H1 (cell line): ENCODE data around the gene VPS13D.

ENCODE experiments used
- CTCF ChIP-seq, 3 experiments: IDR thresholded peaks; 1 replicate in 2 of 3; 2 replicates in 1 of 3; pipeline versions ENCODE4 v1.5.1 to v1.6.1; 2011; ENCODE audit warnings: low read length in 3 of 3, mild to moderate bottlenecking in 3 of 3, inconsistent platforms in 2 of 3, low read depth in 1 of 3, moderate library complexity in 1 of 3; ENCODE audit not compliant: insufficient read depth in 1 of 3; ENCODE audit errors: control extremely low read depth in 1 of 3
- EZH2 ChIP-seq: fragments of 200-600 bp; sonication (generic); IDR thresholded peaks from 2 replicates; pipeline ENCODE4 v1.7.1; 2012; ENCODE audit warnings: low read depth, mild to moderate bottlenecking, moderate library complexity, low read length, inconsistent platforms; ENCODE audit not compliant: severe bottlenecking
- GTF2F1 ChIP-seq: IDR thresholded peaks from 2 replicates; pipeline ENCODE4 v1.6.1; 2012; ENCODE audit warnings: low read depth, low read length, improper control_type of control experiment, borderline replicate concordance
- KDM5A ChIP-seq: fragments of 200-600 bp; IDR thresholded peaks from 2 replicates; pipeline ENCODE4 v1.7.1; 2012; ENCODE audit warnings: mild to moderate bottlenecking, low read length, inconsistent platforms, mixed read lengths
- MAX ChIP-seq: IDR thresholded peaks from 2 replicates; pipeline ENCODE4 v1.6.1; 2012; ENCODE audit warnings: inconsistent platforms
- POLR2AphosphoS5 ChIP-seq: IDR thresholded peaks from 2 replicates; pipeline ENCODE4 v1.6.1; 2011; ENCODE audit warnings: low read depth, low read length
- RNF2 ChIP-seq: fragments of 200-900, 300-1000 bp; sonication (generic); IDR thresholded peaks from 2 replicates; pipeline ENCODE4 v1.7.1; 2016; ENCODE audit warnings: borderline replicate concordance, low read depth, mild to moderate bottlenecking, antibody characterized with exemption, low read length; ENCODE audit not compliant: poor library complexity, severe bottlenecking; ENCODE audit errors: missing control alignments
- RXRA ChIP-seq: IDR thresholded peaks from 2 replicates; pipeline ENCODE4 v1.6.1; 2011; ENCODE audit warnings: low read depth, mild to moderate bottlenecking, low read length, moderate library complexity; ENCODE audit not compliant: insufficient read depth
- SIX5 ChIP-seq: IDR thresholded peaks from 2 replicates; pipeline ENCODE4 v1.6.1; 2011; ENCODE audit warnings: mild to moderate bottlenecking, low read depth, low read length
- TBP ChIP-seq: IDR thresholded peaks from 2 replicates; pipeline ENCODE4 v1.6.1; 2011; ENCODE audit warnings: low read depth, low read length, improper control_type of control experiment
- TF ChIP-seq, protein P1 (sequence below): IDR thresholded peaks from 2 replicates; pipeline ENCODE4 v1.6.1; 2011; ENCODE audit warnings: low read depth, mild to moderate bottlenecking, low read length; ENCODE audit not compliant: insufficient read depth

- no peak for TF ChIP-seq POLR2AphosphoS5
- no peak for TF ChIP-seq TBP
- no peak for TF ChIP-seq GTF2F1
- TF ChIP-seq CTCF (IDR thresholded peaks at IDR 0.05; ENCODE audit: control extremely low read depth in 1 of 3, insufficient read depth in 1 of 3, low read depth in 1 of 3, low read length in 3 of 3), result no peak
- TF ChIP-seq KDM5A, result no peak
- TF ChIP-seq, protein P1, sequence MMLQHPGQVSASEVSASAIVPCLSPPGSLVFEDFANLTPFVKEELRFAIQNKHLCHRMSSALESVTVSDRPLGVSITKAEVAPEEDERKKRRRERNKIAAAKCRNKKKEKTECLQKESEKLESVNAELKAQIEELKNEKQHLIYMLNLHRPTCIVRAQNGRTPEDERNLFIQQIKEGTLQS, result no peak
- no peak for TF ChIP-seq SIX5
- TF ChIP-seq EZH2, result no peak
- TF ChIP-seq RNF2, result no peak
- TF ChIP-seq RXRA, result no peak
- no peak for TF ChIP-seq MAX
These were observed 260.8 kb downstream of the VPS13D start for GRCh38 chr1:12490532-12491142.
